Neutrophil (primary cell): Measurements from ENCODE around the gene CDKN2D.
A peak's percentile ranks its signal among the peaks of the same experiment; 100 is the strongest.

ENCODE experiments used
- H3K27ac ChIP-seq: fragments of 200-600 bp; sonication (generic); 2 replicates; pipeline ENCODE4 v1.5.1; 2016; ENCODE audit warnings: mild to moderate bottlenecking, moderate library complexity
- H3K27me3 ChIP-seq: fragments of 200-600 bp; sonication (generic); 2 replicates; pipeline ENCODE4 v1.6.0; 2016; ENCODE audit warnings: mild to moderate bottlenecking
- H3K36me3 ChIP-seq: fragments of 200-600 bp; sonication (generic); 2 replicates; pipeline ENCODE4 v1.5.1; 2017
- H3K4me1 ChIP-seq, 2 experiments: fragments of 200-600 bp in 1 of 2; sonication (generic) in 1 of 2; 1 replicate in 1 of 2; 2 replicates in 1 of 2; pipeline versions ENCODE4 v1.5.1 to v1.6.1; 2013 to 2016; ENCODE audit warnings: low read depth in 1 of 2, low read length in 1 of 2, mild to moderate bottlenecking in 1 of 2, moderate library complexity in 1 of 2; ENCODE audit not compliant: control insufficient read depth in 1 of 2, insufficient read depth in 1 of 2
- H3K4me3 ChIP-seq, 2 experiments: fragments of 200-600 bp in 1 of 2; sonication (generic) in 1 of 2; 1 replicate in 1 of 2; 2 replicates in 1 of 2; pipeline ENCODE4 v1.5.1; 2013 to 2016; ENCODE audit warnings: low read depth in 1 of 2, low read length in 1 of 2, mild to moderate bottlenecking in 1 of 2, moderate library complexity in 1 of 2
- H3K9me3 ChIP-seq: fragments of 200-600 bp; sonication (generic); 2 replicates; pipeline ENCODE4 v1.5.1; 2016
- TF ChIP-seq, protein P1 (sequence below): fragments of 200-600 bp; sonication (generic); IDR thresholded peaks from 2 replicates; pipeline ENCODE4 v1.5.1; 2016; ENCODE audit warnings: antibody characterized with exemption

The CDKN2D gene

DNA sequence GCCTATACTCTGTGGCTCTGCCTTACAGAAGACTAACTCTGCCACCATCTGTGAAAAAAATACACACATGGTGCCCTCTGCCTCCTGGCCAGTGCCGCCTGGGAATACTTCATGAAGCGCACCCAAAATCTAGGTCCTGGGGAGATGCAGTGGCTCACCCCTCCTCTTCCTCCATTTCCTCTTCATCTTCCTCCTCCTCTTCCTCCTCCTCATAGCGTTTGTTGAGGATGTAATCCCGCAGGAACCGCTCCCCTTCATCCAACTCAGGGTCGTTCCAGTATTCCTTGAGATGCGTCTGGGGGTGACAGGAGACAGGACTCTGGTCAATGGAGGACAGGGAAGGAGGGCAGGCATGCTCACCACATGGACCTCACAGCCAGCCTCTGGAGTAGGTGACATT lies 8.6 kb downstream of the CDKN2D start:
- Histone ChIP-seq H3K27ac (no peak overlapping the region), H3K36me3 (peaks cover 40% of the 10 kb centered on the region), H3K4me1 (peaks cover 7 to 13% of the 10 kb centered on the region in 2 experiments), H3K9me3 (no peaks in the 10 kb centered on the region), H3K27me3 (no peaks in the 10 kb centered on the region), H3K4me3 (no peak overlapping the region)
- TF ChIP-seq, protein P1, sequence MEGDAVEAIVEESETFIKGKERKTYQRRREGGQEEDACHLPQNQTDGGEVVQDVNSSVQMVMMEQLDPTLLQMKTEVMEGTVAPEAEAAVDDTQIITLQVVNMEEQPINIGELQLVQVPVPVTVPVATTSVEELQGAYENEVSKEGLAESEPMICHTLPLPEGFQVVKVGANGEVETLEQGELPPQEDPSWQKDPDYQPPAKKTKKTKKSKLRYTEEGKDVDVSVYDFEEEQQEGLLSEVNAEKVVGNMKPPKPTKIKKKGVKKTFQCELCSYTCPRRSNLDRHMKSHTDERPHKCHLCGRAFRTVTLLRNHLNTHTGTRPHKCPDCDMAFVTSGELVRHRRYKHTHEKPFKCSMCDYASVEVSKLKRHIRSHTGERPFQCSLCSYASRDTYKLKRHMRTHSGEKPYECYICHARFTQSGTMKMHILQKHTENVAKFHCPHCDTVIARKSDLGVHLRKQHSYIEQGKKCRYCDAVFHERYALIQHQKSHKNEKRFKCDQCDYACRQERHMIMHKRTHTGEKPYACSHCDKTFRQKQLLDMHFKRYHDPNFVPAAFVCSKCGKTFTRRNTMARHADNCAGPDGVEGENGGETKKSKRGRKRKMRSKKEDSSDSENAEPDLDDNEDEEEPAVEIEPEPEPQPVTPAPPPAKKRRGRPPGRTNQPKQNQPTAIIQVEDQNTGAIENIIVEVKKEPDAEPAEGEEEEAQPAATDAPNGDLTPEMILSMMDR = no peak

DNA sequence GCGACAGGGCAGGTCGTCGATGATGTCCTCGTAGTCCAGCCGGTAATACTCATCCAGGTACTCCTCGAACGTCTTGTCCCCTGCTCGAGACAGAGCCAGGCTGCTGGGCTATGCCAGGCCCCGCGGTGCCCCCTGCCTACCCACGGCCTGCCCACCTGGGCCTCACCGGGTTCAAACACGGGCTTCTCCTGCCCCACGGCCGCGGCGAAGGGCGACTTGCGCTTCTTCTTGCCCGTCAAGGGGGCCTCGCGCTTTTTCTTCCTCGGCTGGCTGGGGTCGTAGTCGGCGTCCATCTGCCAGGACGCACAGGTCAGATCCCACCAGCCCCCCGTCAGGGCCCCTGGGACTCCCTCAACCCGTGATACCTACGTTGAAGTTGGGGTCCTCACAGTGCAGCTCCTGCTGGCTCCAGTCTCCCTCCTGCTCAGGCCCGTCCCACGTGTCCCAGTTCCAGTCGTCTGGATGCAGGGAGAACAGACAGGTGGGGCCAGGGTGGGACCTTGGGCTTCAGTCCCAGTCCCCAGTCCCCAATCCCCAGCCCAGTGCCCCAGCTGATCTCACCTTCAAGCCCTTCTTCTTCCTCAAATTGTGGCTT lies 11.1 kb downstream of the CDKN2D start:
- Histone ChIP-seq H3K36me3 (peaks cover 64% of the 10 kb centered on the region), H3K27me3 (no peaks in the 10 kb centered on the region), H3K27ac (no peak overlapping the region), H3K4me1 (peaks cover 8 to 12% of the 10 kb centered on the region in 2 experiments), H3K9me3 (no peaks in the 10 kb centered on the region), H3K4me3 (no peak overlapping the region)
- TF ChIP-seq, protein P1 = no peak

DNA sequence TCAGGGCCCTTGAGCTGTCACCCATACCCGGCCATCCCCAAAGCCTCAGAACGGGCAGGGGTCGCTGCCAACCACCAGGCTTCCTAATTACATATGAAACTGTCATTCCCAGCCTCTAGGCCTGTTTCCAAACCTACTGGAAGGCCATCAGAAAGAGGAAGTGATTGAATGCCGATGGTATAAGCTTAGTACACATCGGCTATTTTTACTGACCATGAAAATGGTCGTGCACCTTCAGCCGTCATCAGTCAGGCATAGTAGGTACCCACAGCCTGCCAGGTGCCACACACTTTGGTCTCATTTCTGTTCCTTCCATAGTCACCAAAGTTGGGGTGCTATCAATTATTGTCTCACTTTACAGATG lies 13.2 kb downstream of the CDKN2D start:
- Histone ChIP-seq H3K9me3 (no peaks in the 10 kb centered on the region), H3K4me1 (peaks cover 8 to 12% of the 10 kb centered on the region in 2 experiments), H3K27ac (peak overlapping the region; percentile 36), H3K4me3 (no peak overlapping the region), H3K27me3 (no peaks in the 10 kb centered on the region), H3K36me3 (peaks cover 75% of the 10 kb centered on the region)
- TF ChIP-seq, protein P1 = no peak

DNA sequence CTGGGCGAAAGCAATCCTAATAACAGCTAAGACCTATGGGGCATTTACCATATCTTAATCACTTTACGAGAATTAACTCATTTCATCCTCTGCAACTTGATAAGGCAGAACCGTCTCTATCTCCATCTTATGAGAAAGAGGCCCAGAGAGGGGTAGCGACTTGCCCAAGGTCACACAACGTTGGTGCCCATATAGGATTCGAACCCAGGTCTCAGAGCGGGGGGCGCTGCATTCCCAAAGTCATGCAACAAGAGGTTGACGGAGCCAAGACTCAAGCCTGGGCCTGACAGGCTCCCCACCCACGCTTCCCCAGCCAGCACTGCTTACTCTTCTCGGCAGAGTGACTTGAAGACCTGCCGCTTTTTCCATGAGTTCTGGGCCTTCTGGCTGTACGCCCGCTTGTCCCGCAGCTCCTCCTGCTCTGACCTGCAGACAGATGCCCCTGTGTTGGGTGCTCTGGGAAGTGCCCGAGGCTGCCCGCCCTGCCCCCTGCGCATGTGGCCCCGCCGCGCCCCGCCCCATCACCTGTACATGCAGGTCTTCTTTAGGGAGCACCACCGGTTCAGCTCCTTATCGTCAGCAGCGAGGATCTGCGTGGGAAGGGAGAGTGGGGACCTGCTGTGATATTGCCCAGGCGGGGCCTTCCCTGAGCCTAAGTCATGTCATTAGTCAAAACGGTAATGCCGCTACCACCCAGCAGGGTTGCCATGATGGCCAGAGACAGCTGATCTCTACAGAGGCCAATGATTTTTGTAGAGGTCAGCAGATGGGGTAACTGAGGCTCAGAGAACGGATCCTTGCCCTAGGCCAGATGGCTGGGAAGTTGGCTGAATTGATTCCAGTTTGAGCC lies 13.8 kb downstream of the CDKN2D start:
- Histone ChIP-seq H3K4me1 (peaks cover 8 to 12% of the 10 kb centered on the region in 2 experiments), H3K36me3 (peaks cover 76% of the 10 kb centered on the region), H3K4me3 (no peak overlapping the region), H3K27ac (peak overlapping the region; percentile 36), H3K9me3 (no peaks in the 10 kb centered on the region), H3K27me3 (no peaks in the 10 kb centered on the region)
- TF ChIP-seq, protein P1 = no peak

DNA sequence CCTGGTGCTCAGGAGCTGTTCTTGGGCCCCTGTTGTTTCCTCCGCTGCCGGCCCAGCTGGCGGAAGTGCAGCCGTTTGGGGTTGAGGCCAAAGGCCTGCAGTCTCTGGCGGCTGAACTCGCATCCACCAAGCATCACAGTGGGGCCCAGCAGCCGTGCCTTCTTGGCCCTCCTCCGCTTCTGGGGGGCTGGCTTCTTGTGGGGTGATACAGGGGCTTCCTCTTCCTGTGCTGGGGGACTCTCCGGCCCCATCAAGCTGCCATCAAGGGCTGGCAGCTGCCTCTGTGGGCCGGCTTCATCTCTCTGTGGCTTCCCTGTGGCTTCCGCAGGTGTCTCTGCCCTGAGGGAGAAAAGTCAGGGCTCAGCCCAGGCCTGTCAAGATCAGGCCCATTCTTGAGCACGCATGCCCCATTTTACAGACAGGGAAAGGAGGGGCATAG lies 14.8 kb downstream of the CDKN2D start:
- Histone ChIP-seq H3K9me3 (no peaks in the 10 kb centered on the region), H3K4me1 (peaks cover 8 to 12% of the 10 kb centered on the region in 2 experiments), H3K27me3 (no peaks in the 10 kb centered on the region), H3K4me3 (no peak overlapping the region), H3K36me3 (peaks cover 76% of the 10 kb centered on the region), H3K27ac (peak overlapping the region; percentile 48)
- TF ChIP-seq, protein P1 = no peak
